Fibroblast of skin of abdomen (primary cell): ENCODE measurements around the gene CCDC157.

ENCODE experiments used
- DNase-seq: peaks from one replicate; pipeline ENCODE4 v3.0.0-alpha.2; 2013

CCDC157 gene

DNA sequence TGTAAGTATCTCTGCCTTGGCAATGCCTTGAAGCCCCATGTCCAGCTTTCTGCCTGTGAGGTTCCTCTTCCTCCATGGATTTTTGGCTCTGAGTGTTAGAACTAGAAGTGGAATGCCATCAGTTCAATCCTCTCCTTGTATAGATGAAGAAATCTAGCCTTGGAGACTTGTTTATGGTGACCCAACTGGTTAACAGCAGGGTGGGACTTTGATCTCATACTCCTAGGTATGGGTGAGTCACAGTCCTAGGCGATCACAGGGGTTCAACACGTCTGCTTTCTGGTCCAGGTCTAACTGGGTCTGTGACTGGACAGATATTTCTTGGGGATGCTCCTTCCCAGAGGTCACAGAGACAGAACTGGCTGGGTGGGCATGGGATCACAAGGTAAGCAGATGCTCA, 59.6 kb downstream of the CCDC157 start:
- DNase-seq, result no peak

DNA sequence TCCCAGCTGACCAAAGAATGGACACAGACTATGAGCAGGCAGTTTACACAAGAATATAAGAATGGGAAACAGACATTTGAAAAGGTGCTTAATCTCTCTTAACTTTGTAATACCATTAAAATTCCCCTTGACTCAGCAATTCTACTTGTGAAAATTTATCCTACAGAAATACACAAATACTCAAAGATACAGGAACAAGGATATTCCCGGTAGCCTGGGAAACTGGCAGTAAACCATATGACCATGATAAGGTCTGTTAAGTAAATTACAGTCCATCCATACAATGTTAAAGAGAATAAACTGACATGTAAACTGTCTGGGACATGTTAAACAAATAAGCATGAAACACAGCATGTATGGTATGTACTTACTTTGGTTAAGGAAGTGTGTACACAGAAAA, 60.0 kb downstream of the CCDC157 start:
- no peak for DNase-seq

DNA sequence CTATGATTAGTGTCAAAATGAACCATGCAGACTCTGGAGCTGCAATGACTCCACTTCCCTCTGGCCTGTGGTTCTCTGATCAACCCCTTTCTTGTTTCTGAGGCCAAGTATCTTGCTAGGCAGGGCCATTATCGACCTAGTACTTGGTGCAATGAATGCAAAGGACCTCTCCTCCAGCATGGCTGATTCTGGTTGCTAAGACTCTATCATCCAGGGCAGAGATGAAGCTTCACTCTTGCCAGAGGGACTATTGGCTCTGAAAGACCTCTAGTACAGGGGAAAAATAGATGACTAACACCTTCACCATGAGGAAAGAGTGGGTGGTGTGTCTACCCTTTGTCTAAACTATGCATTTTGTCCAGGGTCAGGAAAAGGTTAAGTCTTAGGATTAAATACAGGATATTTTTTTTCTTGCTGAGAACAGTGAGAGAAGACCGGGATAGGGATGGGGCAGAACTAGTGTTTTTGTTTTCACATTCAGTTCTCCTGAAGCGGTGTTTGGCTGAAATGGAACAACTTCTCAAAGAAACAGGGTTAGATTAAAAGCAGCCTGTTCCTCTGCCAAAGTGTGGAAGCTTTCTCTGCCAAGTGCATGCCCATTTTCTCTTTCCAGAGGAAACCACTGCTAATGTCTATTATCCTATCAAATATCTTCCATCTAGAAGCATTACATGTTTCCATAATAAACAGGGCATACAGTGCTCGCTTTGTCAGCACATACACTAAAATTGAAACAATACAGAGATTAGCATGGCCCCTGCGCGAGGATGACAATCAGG, 63.7 kb downstream of the CCDC157 start:
- DNase-seq, result peak; percentile 80

DNA sequence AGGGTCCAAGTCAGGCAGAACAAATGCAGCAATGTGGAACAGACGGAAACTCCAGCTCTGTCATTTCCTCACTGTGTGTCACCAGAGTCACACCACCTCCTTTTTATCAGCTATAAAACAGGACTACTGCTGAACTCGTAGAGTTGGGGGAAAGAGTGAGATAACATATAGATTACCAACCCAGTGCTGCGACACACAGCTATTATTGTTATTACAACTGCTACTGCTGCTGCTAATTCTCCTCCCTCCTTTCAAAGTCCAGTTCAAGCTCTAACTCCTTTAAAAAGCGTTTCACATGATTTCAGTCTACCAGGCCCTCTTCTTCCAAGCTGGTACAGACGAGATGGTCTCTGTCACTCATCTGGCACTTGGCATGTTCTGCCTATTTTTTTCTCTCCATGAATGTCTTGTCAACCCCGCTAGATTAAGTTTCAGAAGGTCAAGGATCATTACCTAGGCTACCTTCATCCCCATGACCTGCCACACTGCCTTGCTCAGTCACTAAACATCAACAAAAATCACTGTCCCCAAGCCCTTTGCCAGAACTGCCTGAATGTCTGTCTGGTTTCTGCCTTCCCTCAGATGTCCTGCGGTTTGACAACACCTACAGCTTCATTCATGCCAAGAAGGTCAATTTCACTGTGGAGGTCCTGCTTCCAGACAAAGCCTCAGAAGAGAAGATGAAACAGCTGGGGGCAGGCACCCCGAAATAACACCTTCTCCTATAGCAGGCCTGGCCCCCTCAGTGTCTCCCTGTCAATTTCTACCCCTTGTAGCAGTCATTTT, 65.1 kb downstream of the CCDC157 start:
- DNase-seq, result no peak

DNA sequence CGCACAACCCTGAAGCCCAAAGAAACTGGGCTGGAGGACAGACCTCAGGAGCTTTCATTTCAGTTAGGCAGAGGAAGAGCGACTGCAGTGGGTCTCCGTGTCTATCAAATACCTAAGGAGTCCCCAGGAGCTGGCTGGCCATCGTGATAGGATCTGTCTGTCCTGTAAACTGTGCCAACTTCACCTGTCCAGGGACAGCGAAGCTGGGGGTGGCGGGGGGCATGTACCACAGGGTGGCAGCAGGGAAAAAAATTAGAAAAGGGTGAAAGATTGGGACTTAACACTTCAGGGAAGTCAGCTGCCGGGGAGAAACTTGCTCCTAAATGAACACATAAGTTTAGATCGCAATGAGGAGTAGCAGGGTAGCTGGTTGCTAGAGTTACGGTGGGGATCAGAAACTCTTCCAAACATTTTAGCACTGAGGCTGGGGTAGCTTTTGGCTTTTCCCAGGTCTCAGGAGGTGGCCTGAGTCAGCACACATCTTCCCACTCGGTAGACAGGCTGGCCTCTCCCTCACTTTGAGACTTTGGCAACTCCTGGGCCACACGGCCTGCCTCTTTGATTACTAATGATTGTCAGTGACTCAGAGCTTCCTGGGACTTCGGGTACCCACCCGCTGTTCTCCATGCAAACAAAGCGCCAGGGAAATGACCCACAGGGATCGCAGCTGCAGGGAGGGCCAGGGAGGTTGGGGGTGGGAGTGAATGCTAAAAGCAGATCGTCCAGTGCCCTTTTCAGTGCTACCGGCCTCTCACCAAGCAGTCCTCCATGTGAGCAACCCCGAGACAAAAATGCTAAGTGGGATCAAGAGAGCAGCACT, 65.9 kb downstream of the CCDC157 start:
- DNase-seq, result peak; percentile 89

DNA sequence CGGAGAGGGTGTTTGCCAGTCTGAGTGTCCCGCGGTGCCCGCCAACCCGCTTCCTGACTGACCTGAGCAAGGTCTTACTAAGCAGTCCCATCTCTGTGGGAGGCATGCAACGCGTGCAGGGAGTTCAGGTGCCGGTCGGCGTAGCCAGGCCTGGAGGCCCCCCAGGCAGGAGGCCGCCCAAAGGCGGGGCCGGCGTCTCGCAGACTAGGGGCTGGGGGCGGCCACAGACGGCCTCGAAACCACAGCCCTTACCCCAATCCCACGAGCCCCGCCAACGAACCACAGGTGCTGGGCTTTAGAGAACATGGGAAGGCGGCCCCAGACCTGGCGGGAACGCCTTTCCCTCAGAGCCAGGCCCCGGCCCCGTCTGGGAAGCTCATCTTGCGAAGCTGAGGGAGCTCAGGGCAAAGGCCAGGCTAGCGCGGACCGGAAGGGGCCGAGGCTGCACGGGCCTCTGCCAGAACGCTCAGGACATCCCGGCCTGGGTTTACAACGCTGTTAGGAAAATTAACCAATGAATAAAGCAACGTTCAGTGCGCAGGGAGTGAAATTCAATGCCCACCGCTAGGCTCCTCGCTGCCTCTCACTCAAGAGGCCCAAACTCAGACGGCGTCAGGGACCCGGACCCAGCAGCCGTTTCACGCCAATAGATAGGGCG, 66.6 kb downstream of the CCDC157 start:
- no peak for DNase-seq

DNA sequence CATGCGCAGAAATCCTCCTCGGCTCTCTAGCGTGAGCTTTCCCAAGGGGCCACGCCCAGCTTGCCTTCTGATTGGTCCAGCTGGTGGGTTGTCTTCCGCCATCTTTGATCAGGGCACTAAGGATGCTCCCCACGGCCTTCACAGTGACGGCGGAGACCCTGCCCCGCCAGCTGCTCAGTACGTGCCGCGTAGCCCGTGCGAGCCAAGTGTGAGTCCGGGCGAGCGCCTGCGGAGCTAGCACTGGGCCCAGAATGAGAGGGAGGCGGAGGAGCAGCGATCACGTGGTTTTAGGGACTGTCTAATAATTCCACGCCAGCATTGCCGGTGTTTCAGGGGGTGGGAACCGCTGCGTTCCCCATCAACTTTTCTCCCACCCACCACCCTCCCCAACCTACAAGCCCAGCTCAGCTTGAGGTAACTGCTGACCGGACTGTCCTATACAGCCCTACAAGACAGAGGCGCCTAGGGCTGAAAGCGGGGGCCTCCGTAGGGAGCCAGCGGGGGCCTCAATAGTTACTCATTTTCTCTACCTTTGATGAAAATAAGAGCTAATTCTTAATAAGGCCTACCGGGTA, 67.2 kb downstream of the CCDC157 start:
- peak; percentile 100 for DNase-seq

DNA sequence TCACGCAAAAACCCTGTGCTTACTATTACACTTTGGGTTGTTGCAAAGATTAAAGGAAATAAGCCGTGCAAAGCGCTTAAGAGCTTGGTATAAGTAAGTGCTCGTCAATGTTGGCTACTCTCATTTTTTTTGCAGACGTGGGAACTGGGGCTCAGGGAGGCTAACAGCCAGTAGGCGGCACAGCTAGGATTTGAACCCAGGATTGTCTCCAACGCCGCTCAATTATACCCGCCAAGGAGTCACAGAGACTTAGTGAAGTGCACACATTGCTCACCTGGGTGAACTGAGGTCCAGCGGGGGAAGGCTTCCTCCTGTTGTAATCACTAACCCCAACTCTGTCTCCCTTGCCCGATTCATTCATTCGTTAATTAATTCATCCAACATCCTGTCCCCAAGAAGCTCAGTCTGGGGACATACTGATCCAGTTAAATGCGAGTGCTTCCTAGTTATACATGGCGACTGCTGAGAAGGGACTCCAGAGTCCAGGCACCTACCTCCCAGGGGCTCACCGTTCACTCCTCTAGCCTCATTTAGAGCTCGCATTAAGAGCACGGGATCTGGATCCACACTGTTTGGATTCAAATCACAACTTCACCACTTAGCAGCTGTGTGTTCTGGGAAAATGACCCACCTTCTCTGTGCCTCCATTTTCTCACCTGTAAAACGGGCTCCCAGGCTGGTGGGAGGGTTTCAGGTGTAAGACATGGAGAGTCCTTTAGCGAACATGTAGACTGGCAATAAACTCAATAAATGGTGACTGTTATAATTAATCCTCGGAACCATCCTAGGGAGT, 67.9 kb downstream of the CCDC157 start:
- DNase-seq, result peak; percentile 37

DNA sequence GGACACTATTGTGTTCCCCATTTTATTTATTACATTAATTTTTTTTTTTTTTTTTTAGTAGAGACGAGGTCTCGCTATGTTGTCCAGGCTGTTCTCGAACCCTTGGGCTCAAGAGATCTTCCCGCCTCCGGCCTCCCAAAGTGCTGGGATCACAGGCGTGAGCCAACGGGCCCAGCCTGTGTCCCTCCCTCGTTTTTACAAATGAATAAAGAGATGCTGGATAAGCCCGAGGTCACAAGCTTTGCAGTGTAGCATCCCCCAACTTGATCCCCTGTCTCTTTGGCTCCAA, 68.5 kb downstream of the CCDC157 start:
- DNase-seq, result no peak

DNA sequence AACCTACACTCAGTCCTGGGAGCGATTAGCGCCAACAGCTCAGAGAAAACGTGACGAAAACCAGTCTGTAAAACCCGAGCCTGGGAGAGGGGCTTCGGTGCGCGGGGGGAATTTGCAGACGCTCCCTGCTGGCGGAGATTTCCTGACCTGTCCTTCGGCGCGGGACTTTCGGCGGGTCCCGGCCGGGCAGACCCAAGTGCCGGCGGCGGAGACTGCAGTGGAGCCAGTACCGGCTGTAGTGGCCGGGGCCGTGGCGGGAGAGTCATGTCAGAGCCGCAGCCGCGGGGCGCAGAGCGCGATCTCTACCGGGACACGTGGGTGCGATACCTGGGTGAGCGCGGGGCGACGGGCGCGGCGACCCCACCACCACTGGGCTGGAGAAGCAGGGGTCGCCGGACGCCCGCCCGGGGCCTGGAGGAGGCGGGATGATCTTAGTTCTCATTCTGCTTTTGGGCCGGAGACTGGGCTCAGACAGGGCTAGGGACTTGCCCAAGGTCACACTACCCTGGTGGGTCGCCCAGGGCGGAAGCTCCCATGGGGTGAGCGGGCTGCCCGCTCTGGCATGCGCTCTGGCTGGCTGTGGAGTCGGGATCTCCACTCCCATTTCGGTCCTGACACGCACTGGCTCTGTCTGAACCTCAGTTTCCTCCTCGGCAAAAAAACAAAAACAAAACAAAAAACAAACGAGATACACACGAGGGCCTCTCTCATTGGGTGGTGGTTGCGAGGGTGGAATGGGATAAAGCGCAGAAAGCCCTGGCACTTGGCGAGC, 69.0 kb downstream of the CCDC157 start, which contains the start of gene MTFP1:
Gene MTFP1 (plus strand): TSS at position 153 of the 772 bp plus-strand sequence. CDS start 112 bp downstream, at position 265.
- DNase-seq, result peak; percentile 69
